Epithelial cell of proximal tubule (primary cell): ENCODE results near the gene KLK10. TPM values are rescaled to one million over a fixed set of nuclear protein-coding genes. Genes with fewer than 3 reads are reported as not detected.

ENCODE experiments used
- DNase-seq: peaks from one replicate; pipeline ENCODE4 v3.0.0-alpha.2; 2011; ENCODE audit warnings: low read depth
- H3K4me3 ChIP-seq: 2 replicates; pipeline ENCODE4 v1.5.1; 2011; ENCODE audit warnings: low read depth, mild to moderate bottlenecking, low read length
- CTCF ChIP-seq: conservative IDR thresholded peaks from 2 replicates; pipeline ENCODE4 v1.5.1; 2012; ENCODE audit warnings: low read depth, mild to moderate bottlenecking, low read length
- total RNA-seq: library from RNA; depleted of rRNA; stranded (reverse); fragments of >200 nt; gene quantifications from 2 replicates; pipeline ENCODE4 v1.2.3, GENCODE V29; 2015

Gene KLK10
- total RNA-seq, 1 donor from 2014 or later = 2.8 TPM

- no peak overlapping the region for H3K4me3 ChIP-seq
- no peak for TF ChIP-seq CTCF
- DNase-seq = no peak
Observed at GRCh38 chr19:51060336-51060735, 40.8 kb upstream of the KLK10 start.

- no peak for DNase-seq
- H3K4me3 ChIP-seq = no peak overlapping the region
- TF ChIP-seq CTCF = no peak
Observed at GRCh38 chr19:51059715-51060114, 40.2 kb upstream of the KLK10 start.

- TF ChIP-seq CTCF = no peak
- no peak for DNase-seq
- no peak overlapping the region for H3K4me3 ChIP-seq
Observed at GRCh38 chr19:51055866-51056265, 36.4 kb upstream of the KLK10 start.

GRCh38 chr19:51047031-51047335 lies 27.5 kb upstream of the KLK10 start:
- DNase-seq = no peak
- H3K4me3 ChIP-seq = no peak overlapping the region
- no peak for TF ChIP-seq CTCF

GRCh38 chr19:51044327-51044726 lies 24.8 kb upstream of the KLK10 start:
- no peak overlapping the region for H3K4me3 ChIP-seq
- no peak for DNase-seq
- TF ChIP-seq CTCF = no peak

GRCh38 chr19:51043497-51043896 lies 24.0 kb upstream of the KLK10 start:
- TF ChIP-seq CTCF = no peak
- no peak overlapping the region for H3K4me3 ChIP-seq
- no peak for DNase-seq

GRCh38 chr19:51040151-51040550 lies 20.6 kb upstream of the KLK10 start:
- no peak for TF ChIP-seq CTCF
- no peak overlapping the region for H3K4me3 ChIP-seq
- no peak for DNase-seq
